ENCODE measurements around the gene PCDHA1. TPM values are rescaled to one million over a fixed set of nuclear protein-coding genes. Genes with fewer than 3 reads are reported as not detected.

PCDHA1 gene
- total and polyA plus RNA-seq, 9 of the 15 experiments (the other 6 are each of a cell fraction or from before 2014, with no cell fraction given), result not detected

DNA sequence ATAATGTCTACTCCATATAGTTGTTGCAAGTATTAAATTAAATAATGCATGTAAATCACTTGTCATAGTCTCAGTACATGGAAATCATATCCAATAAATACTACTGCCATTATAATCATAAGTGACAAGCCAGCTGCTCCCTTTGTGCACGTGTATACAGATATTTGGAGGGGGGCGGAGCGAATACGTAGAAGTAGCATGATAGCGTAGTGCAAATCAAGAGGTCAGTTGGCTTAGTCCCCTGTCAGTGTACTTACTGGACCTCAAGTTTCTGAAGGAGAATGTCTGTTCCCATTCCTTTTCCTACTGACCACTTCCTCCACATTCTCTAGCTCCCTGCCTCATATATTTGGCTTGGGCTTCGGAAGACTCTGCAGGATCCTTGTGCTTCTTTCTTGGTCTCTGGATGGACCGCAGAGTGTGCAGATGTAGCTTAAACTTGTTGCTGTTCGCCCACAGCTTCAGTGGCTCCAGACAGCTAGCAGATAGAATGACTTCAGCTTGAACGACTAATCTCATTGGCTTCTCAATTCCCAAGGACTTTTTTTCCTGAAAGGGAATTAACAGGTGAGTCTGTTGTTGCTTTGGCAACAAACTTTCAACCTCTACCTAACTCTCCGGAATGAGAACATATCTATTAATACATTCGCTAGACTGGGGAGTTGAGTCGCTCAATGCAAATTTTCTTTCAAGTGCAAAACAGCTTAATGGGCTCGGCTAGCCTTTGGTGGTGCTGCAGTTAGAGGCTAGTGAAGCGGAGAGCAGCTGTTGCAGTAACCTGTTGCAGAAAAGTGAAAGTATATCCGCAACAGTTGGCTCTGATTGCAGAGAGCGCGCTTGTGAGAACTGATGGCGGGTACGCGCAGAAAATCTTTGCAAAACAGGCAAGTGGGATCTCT lies 264.9 kb downstream of the PCDHA1 start, which contains the start of gene PCDHB1:
Gene PCDHB1 (plus strand): TSS at position 753 of the 899 bp plus-strand sequence. CDS start 97 bp downstream, at position 850.
- H3K9me3 ChIP-seq (replicated peaks; ENCODE audit: control insufficient read depth, insufficient read depth, low read depth, low read length), result no peaks in the 10 kb centered on the region
- H2AFZ ChIP-seq (ENCODE audit: low read depth, low read length), result no peak within 1 kb of the TSS
- no peaks in the 10 kb centered on the region for H3K27me3 ChIP-seq (ENCODE audit: control insufficient read depth in 2 of 2, insufficient read depth in 2 of 2, low read length in 2 of 2)
- TF ChIP-seq CEBPG (CRISPR knock-in tag; IDR thresholded peaks at IDR 0.05) (no peak), CEBPG (tag; conservative IDR thresholded peaks at IDR 0.05 in 1 of 2, IDR thresholded peaks at IDR 0.05 in 1 of 2) (no peak), MAFF (IDR thresholded peaks at IDR 0.05; ENCODE audit: low read length) (no peak), ZNF175 (CRISPR knock-in tag; IDR thresholded peaks at IDR 0.05; ENCODE audit: low read depth) (no peak)
- ChIA-PET POLR2A (no interaction called here), CTCF (ENCODE audit: low intra/inter-chr PET ratio) (no interaction called here)
- no peak within 1 kb of the TSS for H3K4me2 ChIP-seq (ENCODE audit: insufficient read depth, low read length)
- WGBS (ENCODE audit: insufficient coverage, low coverage, missing lambda C conversion rate), result 1% methylated on average over 19 of the region's 20 CpGs
- no peaks in the 10 kb centered on the region for H3K79me2 ChIP-seq (ENCODE audit: control insufficient read depth, insufficient read depth, low read length)
- no peak for FAIRE-seq
- H4K20me1 ChIP-seq (replicated peaks; ENCODE audit: control insufficient read depth, insufficient read depth, low read length), result no peaks in the 10 kb centered on the region
- H3K4me3 ChIP-seq, result no peak within 1 kb of the TSS
- no peak for DNase-seq (ENCODE audit: extremely low read depth in 1 of 4, low spot score in 3 of 4)
- H3K9me1 ChIP-seq (ENCODE audit: control insufficient read depth, insufficient read depth, low read length), result no peaks in the 10 kb centered on the region
- ATAC-seq, result no peak
- H3K4me1 ChIP-seq (replicated peaks in 1 of 2; ENCODE audit: control insufficient read depth in 2 of 2, insufficient read depth in 2 of 2, low read length in 2 of 2), result no peaks in the 10 kb centered on the region
- BruUV-seq (replicated peaks), result no TSS peak
- intact Hi-C loops (cut with micrococcal nuclease), result no loop called here
- H3K36me3 ChIP-seq (ENCODE audit: control insufficient read depth, insufficient read depth, low read length), result no peaks in the 10 kb centered on the region
- in situ Hi-C loops (cut with MboI), result no loop called here
- no peak within 1 kb of the TSS for H3K9ac ChIP-seq (ENCODE audit: insufficient read depth in 1 of 2, low read depth in 2 of 2, low read length in 2 of 2)
- H3K27ac ChIP-seq (ENCODE audit: extremely low read depth, low read depth, low read length), result no peak within 1 kb of the TSS

DNA sequence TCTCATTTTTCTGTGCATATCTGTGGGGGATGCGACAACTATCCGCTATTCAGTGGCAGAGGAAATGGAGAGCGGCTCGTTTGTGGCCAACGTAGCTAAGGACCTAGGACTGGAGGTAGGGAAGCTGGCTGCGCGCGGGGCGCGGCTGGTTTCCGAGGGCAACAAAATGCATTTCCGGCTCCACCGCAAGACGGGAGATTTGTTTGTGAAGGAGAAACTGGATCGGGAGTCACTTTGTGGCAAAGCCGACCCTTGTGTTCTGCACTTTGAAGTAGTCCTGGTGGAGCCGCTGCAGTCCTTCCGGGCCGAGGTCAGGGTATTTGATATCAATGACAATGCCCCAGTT lies 265.6 kb downstream of the PCDHA1 start:
- in situ Hi-C loops (cut with MboI), result no loop called here
- no TSS peak for BruUV-seq (replicated peaks)
- 4% methylated on average over 19 of the region's 19 CpGs for WGBS (ENCODE audit: insufficient coverage, low coverage, missing lambda C conversion rate)
- H3K4me3 ChIP-seq, result no peak overlapping the region
- no peak overlapping the region for H2AFZ ChIP-seq (ENCODE audit: low read depth, low read length)
- ATAC-seq (no peak), DNase-seq (ENCODE audit: extremely low read depth in 1 of 4, low spot score in 3 of 4) (no peak), FAIRE-seq (no peak)
- H3K27ac ChIP-seq (ENCODE audit: extremely low read depth, low read depth, low read length), result no peak overlapping the region
- H3K9ac ChIP-seq (ENCODE audit: insufficient read depth in 1 of 2, low read depth in 2 of 2, low read length in 2 of 2), result no peak overlapping the region
- H3K36me3 ChIP-seq (ENCODE audit: control insufficient read depth, insufficient read depth, low read length), result no peaks in the 10 kb centered on the region
- intact Hi-C loops (cut with micrococcal nuclease), result no loop called here
- H3K79me2 ChIP-seq (ENCODE audit: control insufficient read depth, insufficient read depth, low read length), result no peaks in the 10 kb centered on the region
- H4K20me1 ChIP-seq (replicated peaks; ENCODE audit: control insufficient read depth, insufficient read depth, low read length), result no peaks in the 10 kb centered on the region
- no peaks in the 10 kb centered on the region for H3K27me3 ChIP-seq (ENCODE audit: control insufficient read depth in 2 of 2, insufficient read depth in 2 of 2, low read length in 2 of 2)
- POLR2A ChIA-PET, result no interaction called here
- H3K4me1 ChIP-seq (replicated peaks in 1 of 2; ENCODE audit: control insufficient read depth in 2 of 2, insufficient read depth in 2 of 2, low read length in 2 of 2), result no peaks in the 10 kb centered on the region
- CTCF ChIA-PET (ENCODE audit: low intra/inter-chr PET ratio), result no interaction called here
- no peak overlapping the region for H3K4me2 ChIP-seq (ENCODE audit: insufficient read depth, low read length)
- H3K9me3 ChIP-seq (replicated peaks; ENCODE audit: control insufficient read depth, insufficient read depth, low read depth, low read length), result no peaks in the 10 kb centered on the region
- no peaks in the 10 kb centered on the region for H3K9me1 ChIP-seq (ENCODE audit: control insufficient read depth, insufficient read depth, low read length)
- TF ChIP-seq HMGN3 (IDR thresholded peaks at IDR 0.05; ENCODE audit: borderline replicate concordance, extremely low read depth, insufficient read length, low read depth, low read length) (no peak), GMEB1 (CRISPR knock-in tag; IDR thresholded peaks at IDR 0.05) (no peak), ATF4 (CRISPR knock-in tag; IDR thresholded peaks at IDR 0.05) (no peak), PHTF2 (CRISPR knock-in tag; IDR thresholded peaks at IDR 0.05) (no peak), TGIF2 (CRISPR knock-in tag; IDR thresholded peaks at IDR 0.05) (no peak), ZNF561 (CRISPR knock-in tag; conservative IDR thresholded peaks at IDR 0.05) (no peak), ETV1 (tag; conservative IDR thresholded peaks at IDR 0.05; ENCODE audit: low read depth) (no peak)
- TF ChIP-seq, protein P1, sequence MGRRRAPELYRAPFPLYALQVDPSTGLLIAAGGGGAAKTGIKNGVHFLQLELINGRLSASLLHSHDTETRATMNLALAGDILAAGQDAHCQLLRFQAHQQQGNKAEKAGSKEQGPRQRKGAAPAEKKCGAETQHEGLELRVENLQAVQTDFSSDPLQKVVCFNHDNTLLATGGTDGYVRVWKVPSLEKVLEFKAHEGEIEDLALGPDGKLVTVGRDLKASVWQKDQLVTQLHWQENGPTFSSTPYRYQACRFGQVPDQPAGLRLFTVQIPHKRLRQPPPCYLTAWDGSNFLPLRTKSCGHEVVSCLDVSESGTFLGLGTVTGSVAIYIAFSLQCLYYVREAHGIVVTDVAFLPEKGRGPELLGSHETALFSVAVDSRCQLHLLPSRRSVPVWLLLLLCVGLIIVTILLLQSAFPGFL (CRISPR knock-in tag; IDR thresholded peaks at IDR 0.05), result no peak

Data from K562 (cell line).